GM12878 (cell line): ENCODE results near the gene IL10. TPM values are rescaled to one million over a fixed set of nuclear protein-coding genes. Genes with fewer than 3 reads are reported as not detected.

Experiments
- ATAC-seq: fragments of 200-7000 bp; cut with Tn5 transposase; 3 replicates; pipeline ENCODE4 v1.9.1; 2020; ENCODE audit warnings: mild to moderate bottlenecking, moderate library complexity
- BruUV-seq: library from RNA; stranded (reverse); fragments of 400-500 nt; replicated peaks from 2 replicates; lab custom pipeline; 2021; lab: Mats Ljungman, UMichigan
- CTCF ChIA-PET: fragments of 300-600 bp; sonication (Branson Sonifier 250); formaldehyde crosslinking; extraction: SDS; loops from one replicate; lab custom pipeline; 2021; ENCODE audit warnings: inconsistent platforms; lab: Yijun Ruan, JAX
- POLR2A ChIA-PET: fragments of 350-600 bp; formaldehyde crosslinking; extraction: SDS; loops from one replicate; lab custom pipeline; 2021; ENCODE audit warnings: inconsistent platforms; lab: Charles Lee
- RAD21 ChIA-PET: fragments of 300-600 bp; sonication (Branson Sonifier 250); formaldehyde crosslinking; loops from one replicate; lab custom pipeline; 2023; ENCODE audit warnings: antibody characterized with exemption; ENCODE audit not compliant: unreplicated experiment; lab: Charles Lee
- SMC1A ChIA-PET: fragments of 300-600 bp; sonication (Branson Sonifier 250); formaldehyde crosslinking; loops from one replicate; lab custom pipeline; 2023; ENCODE audit not compliant: unreplicated experiment, uncharacterized antibody; lab: Charles Lee
- DNase-seq: peaks from one replicate; pipeline ENCODE4 v3.0.0-alpha.2; 2011; ENCODE audit warnings: low read depth, low spot score
- FAIRE-seq: peaks from 3 replicates; lab custom pipeline; 2011; peaks lifted over from hg19 to GRCh38; lab: Jason Lieb, UNC
- H2AFZ ChIP-seq: 2 replicates; pipeline ENCODE4 v1.6.0; 2011; ENCODE audit warnings: low read depth, low read length, control low read depth; ENCODE audit not compliant: control insufficient read depth
- H3K27ac ChIP-seq: 2 replicates; pipeline ENCODE4 v1.5.1; 2011; ENCODE audit warnings: control low read depth; ENCODE audit not compliant: control insufficient read depth, insufficient read depth
- H3K27me3 ChIP-seq, 2 experiments: replicated peaks in 1 of 2; 2 replicates each; pipeline versions ENCODE4 v1.6.0 to v1.6.1; 2011; ENCODE audit warnings: low read length in 1 of 2; ENCODE audit not compliant: control insufficient read depth in 2 of 2, insufficient read depth in 2 of 2
- H3K36me3 ChIP-seq, 2 experiments: 2 replicates each; pipeline ENCODE4 v1.5.1; 2011; ENCODE audit warnings: low read length in 1 of 2; ENCODE audit not compliant: control insufficient read depth in 2 of 2, insufficient read depth in 2 of 2
- H3K4me1 ChIP-seq: 2 replicates; pipeline ENCODE4 v1.6.1; 2011; ENCODE audit warnings: mild to moderate bottlenecking, low read length, moderate library complexity, mixed read lengths; ENCODE audit not compliant: control insufficient read depth, insufficient read depth
- H3K4me2 ChIP-seq: 2 replicates; pipeline ENCODE4 v1.6.0; 2011; ENCODE audit warnings: control low read depth; ENCODE audit not compliant: control insufficient read depth, insufficient read depth
- H3K4me3 ChIP-seq: fragments of 200-600 bp; sonication (generic); 2 replicates; pipeline ENCODE4 v1.5.1; 2016
- H3K79me2 ChIP-seq: 2 replicates; pipeline ENCODE4 v1.6.0; 2011; ENCODE audit warnings: low read length; ENCODE audit not compliant: control insufficient read depth, insufficient read depth
- H3K9ac ChIP-seq: 2 replicates; pipeline ENCODE4 v1.8.0; 2011; ENCODE audit warnings: low read length, control low read depth, mixed read lengths; ENCODE audit not compliant: control insufficient read depth, insufficient read depth
- H3K9me3 ChIP-seq: replicated peaks from 3 replicates; pipeline ENCODE4 v1.5.1; 2011; ENCODE audit warnings: mild to moderate bottlenecking, low read length; ENCODE audit not compliant: control insufficient read depth, insufficient read depth
- H4K20me1 ChIP-seq: 2 replicates; pipeline ENCODE4 v1.6.0; 2011; ENCODE audit not compliant: control insufficient read depth, insufficient read depth
- EED ChIP-seq: sonication (generic); IDR thresholded peaks from 2 replicates; pipeline ENCODE4 v1.6.1; 2016; ENCODE audit warnings: antibody characterized with exemption, low read depth
- IKZF1 ChIP-seq: fragments of 450-650 bp; conservative IDR thresholded peaks from 2 replicates; pipeline ENCODE4 v1.6.1; 2017; ENCODE audit warnings: antibody characterized with exemption, mild to moderate bottlenecking
- IRF4 ChIP-seq: IDR thresholded peaks from 2 replicates; pipeline ENCODE4 v1.6.1; 2011; ENCODE audit warnings: low read depth, low read length
- MEF2B ChIP-seq: fragments of 450-650 bp; IDR thresholded peaks from 2 replicates; pipeline ENCODE4 v1.6.1; 2018; ENCODE audit warnings: mild to moderate bottlenecking, moderate library complexity; ENCODE audit not compliant: partially characterized antibody, poor library complexity, severe bottlenecking
- NFYA ChIP-seq: IDR thresholded peaks from 2 replicates; pipeline ENCODE4 v1.6.1; 2011; ENCODE audit warnings: low read depth, mild to moderate bottlenecking, low read length, improper control_type of control experiment, borderline replicate concordance
- NR2F1 ChIP-seq: fragments of 450-650 bp; conservative IDR thresholded peaks from 2 replicates; pipeline ENCODE4 v1.6.1; 2017; ENCODE audit warnings: mild to moderate bottlenecking
- POU2F2 ChIP-seq: IDR thresholded peaks from 3 replicates; pipeline ENCODE4 v1.6.1; 2011; ENCODE audit warnings: low read depth, mild to moderate bottlenecking, low read length, borderline replicate concordance
- RAD21 ChIP-seq: IDR thresholded peaks from 2 replicates; pipeline ENCODE4 v1.6.1; 2011; ENCODE audit warnings: mild to moderate bottlenecking, low read depth, low read length, moderate library complexity; ENCODE audit not compliant: insufficient read depth
- RB1 ChIP-seq: fragments of 450-650 bp; formaldehyde crosslinking; IDR thresholded peaks from 2 replicates; pipeline ENCODE4 v1.6.1; 2017; ENCODE audit warnings: mild to moderate bottlenecking, borderline replicate concordance
- RUNX3 ChIP-seq: IDR thresholded peaks from 2 replicates; pipeline ENCODE4 v1.6.1; 2012; ENCODE audit warnings: low read length, inconsistent platforms
- SMC3 ChIP-seq: IDR thresholded peaks from 2 replicates; pipeline ENCODE4 v1.6.1; 2011; ENCODE audit warnings: low read length, improper control_type of control experiment, borderline replicate concordance
- SUPT20H ChIP-seq: IDR thresholded peaks from 2 replicates; pipeline ENCODE4 v1.6.1; 2011; ENCODE audit warnings: low read depth, mild to moderate bottlenecking, low read length, moderate library complexity, borderline replicate concordance; ENCODE audit not compliant: control insufficient read depth
- WRNIP1 ChIP-seq: IDR thresholded peaks from 2 replicates; pipeline ENCODE4 v1.6.1; 2011; ENCODE audit warnings: low read depth, low read length, improper control_type of control experiment, borderline replicate concordance
- YY1 ChIP-seq: IDR thresholded peaks from 2 replicates; pipeline ENCODE4 v1.6.1; 2011; ENCODE audit warnings: low read depth, mild to moderate bottlenecking, low read length
- WGBS: methylation state at CpG from one replicate; pipeline ENCODE4 v1.1.6; 2016; ENCODE audit warnings: low lambda C conversion rate; ENCODE audit not compliant: insufficient replicate concordance, insufficient coverage; ENCODE audit errors: missing lambda C conversion rate; 5-methylcytosine and 5-hydroxymethylcytosine counted together
- in situ Hi-C: fragments of 300-500 bp; cut with MboI; formaldehyde crosslinking; loops from 9 replicates; pipeline ENCODE4 v1.14.3; 2018; ENCODE audit warnings: mixed read lengths
- intact Hi-C: fragments of 100-400 bp; cut with micrococcal nuclease; formaldehyde crosslinking; loops from one replicate; pipeline ENCODE4 v1.14.2; 2022; ENCODE audit not compliant: unreplicated experiment
- polyA plus RNA-seq, 11 experiments: library from polyadenylated mRNA; depleted of rRNA in 4 of 11; unstranded in 6 of 11; stranded (reverse) in 5 of 11; fragments of >200 nt; fragmentation: Nextera tagmentation in 4 of 11; fragmentation: Illumina TruSeq in 1 of 11; extraction: Ambion mirVana in 4 of 11; extraction: Trizol in 1 of 11; gene quantifications; 1 replicate in 1 of 11; 2 replicates in 10 of 11; pipeline versions ENCODE4 v1.2.1 to v1.2.3, GENCODE V29; 2011 to 2016; ENCODE audit warnings: inconsistent platforms in 2 of 11, missing spikeins in 2 of 11, low read depth in 1 of 11
- total RNA-seq, 4 experiments: library from RNA; depleted of rRNA in 3 of 4; stranded (reverse); fragments of >200 nt in 3 of 4; fragmentation: Illumina TruSeq in 1 of 4; extraction: Trizol in 1 of 4; gene quantifications; 2 replicates each; pipeline versions ENCODE4 v1.2.1 to v1.2.3, GENCODE V29; 2013 to 2021
- TF ChIP-seq, protein P1 (sequence below), 3 experiments: IDR thresholded peaks in 2 of 3; conservative IDR thresholded peaks in 1 of 3; 2 replicates each; pipeline ENCODE4 v1.5.1; 2011; ENCODE audit warnings: low read depth in 3 of 3, low read length in 3 of 3, mild to moderate bottlenecking in 3 of 3, control low read depth in 2 of 3, moderate library complexity in 2 of 3, inconsistent platforms in 1 of 3, mixed read lengths in 1 of 3; ENCODE audit not compliant: control insufficient read depth in 2 of 3, insufficient read depth in 1 of 3; ENCODE audit errors: extremely low read depth in 1 of 3
- TF ChIP-seq, protein P2 (sequence below): fragments of 450-650 bp; IDR thresholded peaks from 2 replicates; pipeline ENCODE4 v1.6.1; 2017; ENCODE audit warnings: mild to moderate bottlenecking, low read depth, inconsistent platforms; ENCODE audit not compliant: poor library complexity, severe bottlenecking

IL10 gene
- total and polyA plus RNA-seq, 10 of the 15 experiments (the other 5 are each of a cell fraction or from before 2014, with no cell fraction given) = 0.34 to 5.0 (median 1.1) TPM

DNA sequence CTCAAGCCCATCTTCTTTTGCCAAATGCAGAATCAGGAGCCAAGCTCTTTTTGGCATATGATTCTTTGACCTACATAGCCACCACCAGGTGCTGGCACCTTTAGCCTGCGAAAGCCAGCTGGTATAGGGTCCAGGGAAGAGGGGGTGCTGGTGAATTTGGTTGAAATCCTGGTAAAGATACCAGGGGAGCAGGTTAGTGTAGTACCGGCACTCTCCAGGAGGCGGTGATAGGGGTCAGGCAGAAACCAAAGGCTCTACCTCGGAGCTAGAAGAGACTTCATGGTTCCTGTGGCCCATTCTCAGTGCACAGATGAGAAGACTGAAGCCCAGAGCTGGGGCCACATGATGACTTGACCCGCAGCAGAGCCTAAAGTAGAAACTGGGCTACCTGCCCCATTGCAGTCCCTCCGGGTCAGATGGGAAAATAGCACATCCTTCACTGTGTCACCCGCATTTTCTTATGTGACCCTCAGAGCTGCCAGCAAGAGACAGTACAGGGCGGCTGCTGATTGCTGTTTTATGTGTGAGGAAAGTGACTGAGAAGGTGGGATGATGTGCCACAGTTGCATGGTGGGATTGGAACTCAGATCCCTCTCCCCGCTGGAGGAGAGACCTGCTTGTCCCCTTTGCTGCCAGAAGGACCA lies 37.7 kb downstream of the IL10 start:
- ChIA-PET SMC1A (interaction anchor here (0.7 to 6.4 kb wide), 43 partner anchors 9 to 248 kb away, joined by 3 to 417 read pairs (median 6); partner anchors contain the start of genes IL10 and IL19), CTCF (interaction anchor here (0.6 to 20.3 kb wide), 61 partner anchors 8 to 765 kb away, joined by 3 to 805 read pairs (median 4); partner anchors contain the start of genes DYRK3, FCMR, IL10 and IL19)
- TF ChIP-seq, protein P1, sequence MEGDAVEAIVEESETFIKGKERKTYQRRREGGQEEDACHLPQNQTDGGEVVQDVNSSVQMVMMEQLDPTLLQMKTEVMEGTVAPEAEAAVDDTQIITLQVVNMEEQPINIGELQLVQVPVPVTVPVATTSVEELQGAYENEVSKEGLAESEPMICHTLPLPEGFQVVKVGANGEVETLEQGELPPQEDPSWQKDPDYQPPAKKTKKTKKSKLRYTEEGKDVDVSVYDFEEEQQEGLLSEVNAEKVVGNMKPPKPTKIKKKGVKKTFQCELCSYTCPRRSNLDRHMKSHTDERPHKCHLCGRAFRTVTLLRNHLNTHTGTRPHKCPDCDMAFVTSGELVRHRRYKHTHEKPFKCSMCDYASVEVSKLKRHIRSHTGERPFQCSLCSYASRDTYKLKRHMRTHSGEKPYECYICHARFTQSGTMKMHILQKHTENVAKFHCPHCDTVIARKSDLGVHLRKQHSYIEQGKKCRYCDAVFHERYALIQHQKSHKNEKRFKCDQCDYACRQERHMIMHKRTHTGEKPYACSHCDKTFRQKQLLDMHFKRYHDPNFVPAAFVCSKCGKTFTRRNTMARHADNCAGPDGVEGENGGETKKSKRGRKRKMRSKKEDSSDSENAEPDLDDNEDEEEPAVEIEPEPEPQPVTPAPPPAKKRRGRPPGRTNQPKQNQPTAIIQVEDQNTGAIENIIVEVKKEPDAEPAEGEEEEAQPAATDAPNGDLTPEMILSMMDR (IDR thresholded peaks at IDR 0.05 in 2 of 3, conservative IDR thresholded peaks at IDR 0.05 in 1 of 3; ENCODE audit: control insufficient read depth in 2 of 3, extremely low read depth in 1 of 3, insufficient read depth in 1 of 3, low read depth in 3 of 3, low read length in 3 of 3) = peak; percentile 84 to 98 (median 96)
- TF ChIP-seq, protein P2, sequence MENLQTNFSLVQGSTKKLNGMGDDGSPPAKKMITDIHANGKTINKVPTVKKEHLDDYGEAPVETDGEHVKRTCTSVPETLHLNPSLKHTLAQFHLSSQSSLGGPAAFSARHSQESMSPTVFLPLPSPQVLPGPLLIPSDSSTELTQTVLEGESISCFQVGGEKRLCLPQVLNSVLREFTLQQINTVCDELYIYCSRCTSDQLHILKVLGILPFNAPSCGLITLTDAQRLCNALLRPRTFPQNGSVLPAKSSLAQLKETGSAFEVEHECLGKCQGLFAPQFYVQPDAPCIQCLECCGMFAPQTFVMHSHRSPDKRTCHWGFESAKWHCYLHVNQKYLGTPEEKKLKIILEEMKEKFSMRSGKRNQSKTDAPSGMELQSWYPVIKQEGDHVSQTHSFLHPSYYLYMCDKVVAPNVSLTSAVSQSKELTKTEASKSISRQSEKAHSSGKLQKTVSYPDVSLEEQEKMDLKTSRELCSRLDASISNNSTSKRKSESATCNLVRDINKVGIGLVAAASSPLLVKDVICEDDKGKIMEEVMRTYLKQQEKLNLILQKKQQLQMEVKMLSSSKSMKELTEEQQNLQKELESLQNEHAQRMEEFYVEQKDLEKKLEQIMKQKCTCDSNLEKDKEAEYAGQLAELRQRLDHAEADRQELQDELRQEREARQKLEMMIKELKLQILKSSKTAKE = peak; percentile 29
- TF ChIP-seq IRF4 = 0 out of 2 replicates have a peak, but pooled peaks have one; percentile 8
- no peak for TF ChIP-seq WRNIP1
- TF ChIP-seq MEF2B = peak; percentile 92
- no peak for TF ChIP-seq SUPT20H
- TF ChIP-seq EED = 0 out of 2 replicates have a peak, but pooled peaks have one; percentile 23
- peak; percentile 24; the same call in 1 of the 2 replicates for TF ChIP-seq RUNX3
- peak; percentile 58 for TF ChIP-seq IKZF1
- peak; percentile 94 for TF ChIP-seq SMC3
- peak; percentile 30; the same call in 1 of the 2 replicates for TF ChIP-seq RB1
- no peak for TF ChIP-seq NFYA
- peak; percentile 80 for TF ChIP-seq YY1
- TF ChIP-seq POU2F2 = 0 out of 3 replicates have a peak, but pooled peaks have one; percentile 10
- TF ChIP-seq RAD21 = peak; percentile 98
- 0 out of 2 replicates have a peak, but pooled peaks have one; percentile 29 for TF ChIP-seq NR2F1

More for the DNA sequence above, 37.7 kb downstream of the IL10 start:
- ChIA-PET POLR2A (interaction anchor here (0.6 to 3.5 kb wide), 9 partner anchors 8 to 178 kb away, joined by 3 to 24 read pairs (median 4); partner anchors contain the start of gene IL19), RAD21 (interaction anchor here (0.6 to 9.3 kb wide), 49 partner anchors 9 to 336 kb away, joined by 3 to 297 read pairs (median 4); partner anchors contain the start of genes DYRK3, IL10, IL19 and IL20)
- no peak overlapping the region for H3K9ac ChIP-seq
- no peak overlapping the region; the same call in 1 of the 2 replicates for H3K27ac ChIP-seq
- in situ Hi-C loops (loop anchor here (5.0 kb wide), 2 partner anchors 38 to 68 kb away; partner anchors contain the start of genes IL10 and IL19), intact Hi-C loops (loop anchor here (1.0 to 5.0 kb wide), 4 partner anchors 74 to 678 kb away; no protein-coding TSS in a partner anchor)
- ATAC-seq = peak; percentile 45
- no TSS peak for BruUV-seq
- peaks cover 3% of the 10 kb centered on the region for H4K20me1 ChIP-seq
- H3K36me3 ChIP-seq = peaks cover 33 to 44% of the 10 kb centered on the region in 2 experiments
- FAIRE-seq = no peak
- H3K4me1 ChIP-seq = peaks cover 28% of the 10 kb centered on the region
- 44% methylated on average over 9 of the region's 9 CpGs for WGBS
- no peak for DNase-seq
- H2AFZ ChIP-seq = no peak overlapping the region
- no peaks in the 10 kb centered on the region for H3K79me2 ChIP-seq
- no peaks in the 10 kb centered on the region for H3K27me3 ChIP-seq
- no peak overlapping the region for H3K4me2 ChIP-seq
- no peak overlapping the region for H3K4me3 ChIP-seq
- no peaks in the 10 kb centered on the region for H3K9me3 ChIP-seq
